ENCODE data around the gene ST3GAL3.
A peak's percentile ranks its signal among the peaks of the same experiment; 100 is the strongest.

Gene ST3GAL3, protein sequence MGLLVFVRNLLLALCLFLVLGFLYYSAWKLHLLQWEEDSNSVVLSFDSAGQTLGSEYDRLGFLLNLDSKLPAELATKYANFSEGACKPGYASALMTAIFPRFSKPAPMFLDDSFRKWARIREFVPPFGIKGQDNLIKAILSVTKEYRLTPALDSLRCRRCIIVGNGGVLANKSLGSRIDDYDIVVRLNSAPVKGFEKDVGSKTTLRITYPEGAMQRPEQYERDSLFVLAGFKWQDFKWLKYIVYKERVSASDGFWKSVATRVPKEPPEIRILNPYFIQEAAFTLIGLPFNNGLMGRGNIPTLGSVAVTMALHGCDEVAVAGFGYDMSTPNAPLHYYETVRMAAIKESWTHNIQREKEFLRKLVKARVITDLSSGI

DNA sequence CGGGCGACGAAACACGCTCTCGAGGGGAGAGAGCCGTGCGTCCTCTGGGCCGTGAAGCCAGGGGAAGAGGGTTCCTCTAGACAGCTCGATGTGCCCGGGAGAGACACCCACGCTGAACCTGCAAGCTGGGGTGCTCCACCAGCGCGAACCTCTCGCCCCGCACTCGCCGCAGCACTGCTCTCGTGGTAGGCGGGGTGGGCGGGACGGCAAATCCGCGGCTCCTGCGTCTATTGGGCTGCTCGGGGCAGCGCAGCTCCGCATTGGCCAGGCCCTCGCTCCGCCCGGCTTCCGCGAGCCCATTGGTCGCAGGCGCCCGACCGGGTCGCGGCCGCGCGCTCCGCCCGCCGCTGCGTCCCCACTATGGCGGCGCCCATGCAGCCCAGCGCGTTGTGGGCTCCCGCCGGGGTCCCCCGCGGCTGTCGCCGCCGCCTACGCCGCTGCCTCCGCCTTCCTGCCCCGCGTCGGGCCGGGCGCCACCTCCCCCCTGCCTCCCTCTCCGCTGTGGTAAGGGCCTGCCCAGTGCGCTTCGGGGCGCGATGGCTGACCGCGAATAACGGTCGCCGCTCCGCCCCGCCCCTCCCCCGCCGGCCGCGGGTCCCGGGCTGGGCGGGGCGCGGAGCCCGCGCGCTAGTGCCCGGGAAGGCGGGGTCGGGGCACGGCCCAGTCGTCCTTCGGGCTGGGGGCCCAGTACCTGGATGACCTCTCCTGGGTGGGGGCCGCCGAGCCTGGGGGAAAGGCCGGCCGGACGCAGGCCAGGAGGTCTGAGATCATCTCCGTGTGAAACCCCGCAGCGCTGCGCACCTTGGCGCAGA, at the start of gene ST3GAL3:
Gene ST3GAL3 (plus strand): TSS at position 347 of the 812 bp plus-strand sequence. CDS start 28,727 bp downstream, outside the sequence.
- peak; percentile 96 for DNase-seq

DNA sequence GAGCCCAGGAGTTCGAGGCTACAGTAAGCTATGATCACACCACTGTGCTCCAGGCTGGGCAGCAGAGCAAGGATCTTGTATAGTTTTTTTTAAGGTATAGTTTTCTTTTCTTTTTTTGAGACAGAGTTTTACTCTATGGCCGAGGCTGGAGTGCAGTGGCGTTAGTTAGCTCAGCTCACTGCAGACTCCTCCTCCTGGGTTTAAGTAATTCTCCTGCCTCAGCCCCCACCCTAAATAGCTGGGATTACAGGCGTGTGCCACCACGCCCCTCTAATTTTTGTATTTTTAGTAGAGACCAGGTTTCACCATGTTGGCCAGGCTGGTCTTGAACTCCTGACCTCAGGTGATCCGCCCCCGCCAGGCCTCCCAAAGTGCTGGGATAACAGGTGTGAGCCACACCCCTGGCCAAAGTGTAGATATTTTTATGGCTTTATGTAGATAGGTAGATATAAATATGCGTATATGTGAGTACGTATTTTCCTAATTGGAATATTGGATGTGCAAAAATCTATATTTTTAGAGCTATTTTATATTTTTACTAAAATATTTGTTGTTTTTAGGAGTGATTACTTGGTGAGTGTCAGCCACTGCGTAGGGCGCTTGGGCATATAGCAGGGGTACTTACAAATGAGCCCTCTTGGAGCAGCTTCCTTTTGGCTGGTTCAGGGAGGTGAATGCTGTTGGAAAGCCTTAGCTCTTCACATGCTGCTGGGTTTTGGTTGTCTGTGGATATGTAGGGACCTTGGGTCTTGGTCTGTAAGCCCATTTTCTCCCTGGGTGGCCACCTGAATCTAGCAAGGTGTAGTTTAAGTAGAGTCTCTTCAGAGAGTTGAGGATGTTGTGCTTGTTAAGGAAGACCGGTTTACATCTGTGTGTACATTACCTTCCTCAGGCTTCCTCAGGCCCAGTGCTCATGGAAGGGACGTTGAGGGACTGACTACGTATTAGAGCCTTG, 47.8 kb upstream of the ST3GAL3 start:
- no peak for DNase-seq

DNA sequence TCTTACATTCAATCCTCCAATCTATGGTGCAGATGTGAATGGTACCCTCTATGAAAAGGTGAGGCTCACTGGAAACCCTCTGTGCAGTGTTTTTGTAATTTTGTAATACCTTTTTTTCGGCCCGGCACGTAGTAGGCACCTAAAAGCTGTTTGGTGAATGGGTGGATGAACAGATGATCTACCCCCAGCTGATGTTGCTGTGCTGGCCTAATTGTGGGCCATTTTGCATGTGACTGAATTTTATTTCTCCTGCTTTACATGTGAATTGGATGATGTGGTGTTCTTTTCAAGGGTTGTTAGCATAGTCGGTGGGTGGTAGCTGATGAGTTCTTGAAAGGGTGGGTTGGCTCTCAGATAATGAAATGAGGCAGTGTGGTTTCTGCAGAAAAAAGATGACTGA, 47.0 kb upstream of the ST3GAL3 start:
- no peak for DNase-seq

DNA sequence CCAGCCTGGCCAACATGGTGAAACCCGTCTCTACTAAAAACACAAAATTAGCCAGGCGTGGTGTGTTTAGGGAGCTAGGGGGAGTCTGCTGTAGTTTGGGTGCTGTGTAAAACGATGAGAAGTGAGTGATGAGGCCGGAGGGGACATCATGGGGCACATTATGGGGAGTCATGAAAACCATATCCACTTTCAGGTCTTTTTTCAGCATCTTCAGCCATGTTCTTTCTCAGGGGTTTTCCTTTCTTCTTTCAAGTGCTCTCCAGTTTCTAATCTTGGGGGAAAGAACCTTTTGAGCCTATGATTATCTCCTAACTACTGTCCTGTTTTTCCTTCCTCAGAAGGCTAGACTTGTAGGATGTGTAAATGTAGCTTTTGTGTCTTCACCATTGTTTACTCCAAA, 43.0 kb upstream of the ST3GAL3 start:
- no peak for DNase-seq

DNA sequence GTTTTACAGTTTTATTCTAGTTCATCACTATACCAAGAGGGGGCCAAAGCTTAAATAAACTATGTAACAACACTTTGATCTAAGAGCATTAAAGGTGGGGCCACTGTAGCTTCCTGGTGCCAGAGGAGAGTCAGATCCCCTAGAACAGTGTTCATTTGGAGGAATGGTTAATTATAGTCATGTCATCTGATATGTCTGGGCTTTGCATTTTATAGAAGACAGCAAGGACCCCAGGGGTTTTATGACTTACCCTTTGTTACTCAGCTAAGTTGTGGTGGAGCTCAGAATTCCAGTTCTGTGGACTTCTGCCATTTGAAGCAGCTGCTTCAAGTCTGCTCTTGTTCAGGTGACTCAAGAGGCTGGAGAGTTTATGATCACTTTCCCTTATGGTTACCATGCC, 40.7 kb upstream of the ST3GAL3 start:
- no peak for DNase-seq

DNA sequence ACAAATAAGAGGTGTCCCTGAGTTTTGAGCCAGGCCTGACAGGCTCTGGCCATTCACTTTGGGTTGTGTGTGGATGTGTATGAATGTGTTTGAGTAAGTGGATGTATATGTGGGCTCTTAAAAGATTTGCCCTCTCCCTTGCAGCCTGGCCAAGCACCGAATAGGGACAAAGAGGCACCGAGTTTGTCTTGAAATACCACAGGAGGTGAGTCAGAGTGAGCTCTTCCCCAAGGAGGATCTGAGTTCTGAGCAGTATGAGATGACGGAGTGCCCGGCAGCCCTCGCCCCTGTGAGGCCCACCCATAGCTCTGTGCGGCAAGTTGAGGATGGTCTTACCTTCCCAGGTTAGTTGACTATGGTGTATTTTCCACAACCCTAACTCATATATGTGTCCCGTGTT, 38.4 kb upstream of the ST3GAL3 start:
- no peak for DNase-seq

DNA sequence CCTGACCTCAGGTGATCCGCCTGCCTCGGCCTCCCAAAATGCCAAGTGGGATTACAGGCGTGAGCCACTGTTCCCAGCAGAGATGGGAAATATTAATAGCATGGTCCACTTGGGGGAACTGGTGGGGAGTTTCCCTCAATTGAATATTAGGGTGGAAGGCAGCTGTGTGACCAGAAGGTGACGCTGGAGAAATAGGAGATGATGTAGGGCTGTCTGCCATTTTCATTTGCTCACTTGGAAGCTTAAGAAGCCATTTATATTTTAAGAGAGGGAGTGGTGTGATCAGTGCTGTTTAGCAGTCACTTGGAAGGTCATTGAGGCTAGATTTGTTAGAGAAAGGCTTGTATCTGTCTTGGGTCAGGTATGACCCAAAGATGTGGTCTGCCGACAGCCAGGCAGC, 37.5 kb upstream of the ST3GAL3 start:
- no peak for DNase-seq

DNA sequence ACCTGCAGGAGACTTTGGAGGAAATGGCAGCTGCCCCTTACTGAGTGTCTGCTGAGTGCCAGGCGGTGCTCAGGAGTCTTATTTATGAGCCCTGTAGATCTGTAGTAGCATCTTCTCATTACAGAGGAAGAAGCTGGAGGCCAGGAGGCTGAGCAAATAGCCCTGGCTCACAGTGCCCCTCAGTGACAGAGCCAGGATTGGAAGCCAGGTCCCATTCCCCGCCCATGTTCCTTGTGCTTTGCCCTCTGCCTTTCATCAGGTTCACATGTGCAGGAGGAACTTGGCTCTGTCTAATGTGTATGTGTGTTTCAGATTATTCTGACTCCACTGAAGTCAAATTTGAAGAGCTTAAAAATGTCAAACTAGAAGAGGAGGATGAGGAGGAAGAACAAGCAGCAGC, 36.1 kb upstream of the ST3GAL3 start:
- DNase-seq, result no peak

DNA sequence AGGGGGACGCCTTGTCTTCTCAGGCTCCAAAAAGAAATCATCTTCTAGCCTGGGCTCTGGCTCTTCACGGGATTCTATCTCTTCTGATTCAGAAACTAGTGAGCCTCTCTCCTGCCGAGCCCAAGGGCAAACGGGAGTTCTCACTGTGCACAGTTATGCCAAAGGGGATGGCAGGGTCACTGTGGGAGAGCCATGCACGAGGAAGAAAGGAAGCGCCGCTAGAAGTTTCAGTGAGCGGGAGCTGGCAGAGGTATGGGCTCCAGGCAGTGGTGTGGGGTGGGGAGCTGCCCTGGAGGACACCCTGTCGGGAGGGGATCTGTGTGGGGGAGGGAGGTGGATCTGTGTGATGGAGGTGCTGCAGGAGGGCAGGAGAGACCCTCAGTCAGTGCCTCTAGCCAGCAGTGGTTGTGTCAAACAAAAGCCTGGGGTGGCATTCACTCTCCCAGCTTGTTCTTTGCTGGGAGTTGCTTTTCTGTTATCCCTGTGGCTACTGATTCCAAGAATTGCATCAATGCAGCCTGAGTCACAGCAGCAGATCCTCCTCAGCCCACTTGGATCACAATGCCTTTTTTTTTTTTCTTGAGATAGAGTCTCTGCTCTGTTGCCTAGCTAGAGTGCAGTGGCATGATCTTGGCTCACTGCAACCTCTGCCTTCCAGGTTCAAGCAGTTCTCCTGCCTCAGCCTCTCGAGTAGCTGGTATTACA, 35.6 kb upstream of the ST3GAL3 start:
- no peak for DNase-seq

DNA sequence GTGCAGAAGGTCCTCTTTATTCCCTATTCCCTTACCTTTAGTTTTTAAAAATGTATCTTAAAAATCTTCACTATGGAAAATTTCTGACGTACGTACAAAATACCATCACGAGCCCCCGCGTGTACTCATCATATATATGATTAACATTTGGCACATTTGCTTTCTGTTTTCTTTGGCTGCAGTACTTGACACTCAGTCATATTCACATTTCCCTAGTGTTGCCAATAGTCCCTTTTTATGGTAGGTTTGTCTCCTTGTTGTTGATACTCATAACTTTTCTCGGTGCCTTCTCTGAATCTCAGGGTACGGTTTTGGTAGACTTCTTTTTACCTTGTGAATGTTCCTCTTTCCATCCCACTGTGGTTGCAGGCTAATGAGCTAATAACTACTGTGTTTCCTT, 34.1 kb upstream of the ST3GAL3 start:
- no peak for DNase-seq

DNA sequence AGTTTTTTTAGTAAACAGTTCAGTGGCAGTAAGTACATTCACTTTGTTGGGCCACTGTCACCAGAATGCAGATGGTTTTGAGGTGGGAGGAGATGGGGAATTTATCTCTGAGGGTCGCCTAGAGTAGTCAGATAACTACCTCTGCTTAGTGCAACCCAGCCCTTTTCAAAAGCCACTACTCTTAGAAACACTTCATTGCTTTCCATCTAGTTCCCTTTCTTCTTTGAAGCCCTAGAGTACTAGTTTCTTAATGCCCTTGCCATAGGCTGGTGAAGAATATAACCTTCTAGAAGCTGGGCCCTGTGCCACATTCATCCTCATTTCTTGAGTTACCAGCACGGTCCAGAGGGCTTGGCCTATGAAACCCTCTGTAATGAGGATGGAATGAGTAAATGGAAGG, 28.4 kb upstream of the ST3GAL3 start:
- DNase-seq, result no peak

DNA sequence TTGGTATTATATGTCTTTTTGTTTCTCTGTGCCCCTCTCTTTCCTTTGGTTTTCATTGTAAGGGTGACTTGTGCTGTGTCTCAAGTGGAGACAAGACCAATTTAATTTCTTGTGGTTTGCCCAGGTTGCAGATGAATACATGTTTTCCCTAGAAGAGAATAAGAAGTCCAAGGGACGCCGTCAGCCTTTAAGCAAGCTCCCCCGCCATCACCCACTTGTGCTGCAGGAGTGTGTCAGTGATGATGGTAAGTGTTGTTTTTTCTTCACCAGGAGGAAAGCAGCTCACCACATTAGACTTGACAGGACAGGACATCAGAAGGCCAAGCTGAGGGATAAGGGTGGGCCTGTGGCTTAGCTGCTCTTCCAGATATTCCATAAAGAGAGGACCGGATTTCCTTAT, 23.8 kb upstream of the ST3GAL3 start:
- DNase-seq, result no peak

DNA sequence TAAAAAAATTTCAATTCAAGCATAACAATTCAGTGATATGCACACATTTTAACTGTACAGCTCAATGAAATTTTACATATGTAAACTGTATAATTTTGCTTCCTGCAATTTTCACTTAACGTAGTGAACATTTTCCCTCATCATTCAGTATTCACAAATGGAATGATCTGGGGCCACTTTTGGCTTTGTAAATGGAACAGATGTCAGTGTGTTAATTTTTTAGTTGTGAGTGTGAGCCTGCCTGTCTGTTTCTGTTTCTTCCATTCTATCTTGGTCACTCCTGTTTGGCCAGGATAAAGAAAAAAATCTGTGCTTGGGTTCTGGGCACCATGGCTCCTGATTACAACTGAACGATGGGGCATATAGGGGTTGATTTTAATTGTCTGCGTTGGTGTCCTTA, 20.5 kb upstream of the ST3GAL3 start:
- DNase-seq, result no peak

DNA sequence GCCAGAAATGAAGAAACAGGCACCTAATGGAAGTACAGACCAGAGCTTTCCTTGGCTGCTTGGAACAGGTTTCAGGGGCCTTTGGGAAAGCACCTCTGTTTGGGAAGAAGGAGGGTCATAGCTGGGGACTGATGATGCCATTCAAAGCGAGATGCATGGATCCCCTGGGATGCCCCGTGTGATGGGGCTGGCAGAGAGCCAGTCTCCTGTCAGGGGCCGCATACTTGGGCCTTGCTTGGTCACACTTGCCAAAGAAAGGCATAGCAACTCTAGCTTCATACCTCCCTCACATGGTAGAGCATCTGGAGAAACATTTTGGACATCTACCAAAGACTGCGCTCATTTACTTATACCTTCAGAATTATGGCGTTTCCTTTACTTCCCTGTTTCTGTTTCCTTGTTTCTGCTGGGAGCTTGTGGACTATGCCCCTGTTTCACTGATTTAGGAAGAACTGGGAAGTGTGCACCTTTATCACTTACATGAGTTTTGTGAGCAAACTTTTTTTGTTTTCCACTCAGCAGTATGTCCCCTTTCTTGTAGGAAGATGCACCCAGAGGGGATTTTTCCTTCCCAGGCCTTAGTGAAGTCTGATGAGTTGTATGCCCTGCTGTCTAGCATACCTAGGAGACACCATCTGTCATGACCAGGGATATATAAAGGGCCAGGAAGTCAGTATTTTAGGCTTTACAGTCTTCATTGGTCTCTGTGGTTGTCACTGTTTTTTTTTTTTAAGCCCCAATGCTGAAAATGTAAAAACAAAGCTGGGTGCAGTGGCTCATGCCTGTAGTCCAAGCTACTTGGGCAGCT, 19.8 kb upstream of the ST3GAL3 start:
- DNase-seq, result no peak

DNA sequence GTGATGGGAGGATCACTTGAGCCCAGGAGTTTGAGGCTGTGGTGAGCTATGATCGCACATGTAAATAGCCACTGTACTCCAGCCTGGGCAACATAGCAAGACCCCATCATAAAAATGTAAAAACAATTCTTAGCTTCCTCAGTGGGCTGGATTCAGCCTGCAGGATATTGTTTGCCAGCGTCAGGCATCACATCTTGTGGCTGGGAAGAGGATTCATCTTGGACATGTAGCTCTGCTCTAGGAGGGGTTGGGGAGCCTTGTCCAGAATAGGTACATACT, 19.3 kb upstream of the ST3GAL3 start:
- no peak for DNase-seq

DNA sequence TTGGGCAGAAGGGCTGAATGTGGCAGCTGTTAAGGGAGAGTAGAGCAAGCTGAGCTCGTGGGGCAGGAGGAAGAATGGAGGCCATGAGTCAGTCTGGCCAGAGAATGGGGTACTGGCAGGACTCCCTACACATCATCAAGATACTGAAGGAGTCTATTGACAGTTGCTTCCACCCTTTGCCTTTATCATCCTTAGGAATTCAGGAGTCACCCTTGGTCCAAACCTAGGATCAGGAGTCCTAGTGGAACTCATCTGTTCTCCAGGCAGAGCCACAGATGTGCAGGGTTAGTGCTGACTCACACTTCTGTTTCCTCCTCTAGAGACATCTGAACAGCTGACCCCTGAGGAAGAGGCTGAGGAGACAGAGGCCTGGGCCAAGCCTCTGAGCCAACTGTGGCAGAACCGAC, 18.7 kb upstream of the ST3GAL3 start:
- no peak for DNase-seq

DNA sequence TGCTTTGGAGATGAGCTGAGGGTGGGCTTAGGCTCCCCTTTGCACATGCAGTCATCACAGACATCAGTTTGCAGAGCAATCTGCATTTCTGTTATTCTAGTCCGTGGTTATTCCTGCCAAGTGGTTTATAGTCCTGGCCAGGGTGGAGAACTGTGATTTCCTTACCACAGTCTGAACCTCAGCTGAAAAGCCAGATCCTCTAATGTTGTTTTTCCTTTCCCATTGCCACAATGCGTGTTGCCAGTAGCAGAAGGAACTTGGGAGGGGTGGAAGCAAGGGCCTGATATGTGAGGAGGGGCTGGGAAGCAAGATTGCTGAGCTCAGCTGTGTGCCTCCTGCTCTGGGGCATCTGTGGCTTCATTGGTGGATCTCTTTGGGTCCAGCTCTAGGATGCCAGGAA, 18.0 kb upstream of the ST3GAL3 start:
- DNase-seq, result no peak

DNA sequence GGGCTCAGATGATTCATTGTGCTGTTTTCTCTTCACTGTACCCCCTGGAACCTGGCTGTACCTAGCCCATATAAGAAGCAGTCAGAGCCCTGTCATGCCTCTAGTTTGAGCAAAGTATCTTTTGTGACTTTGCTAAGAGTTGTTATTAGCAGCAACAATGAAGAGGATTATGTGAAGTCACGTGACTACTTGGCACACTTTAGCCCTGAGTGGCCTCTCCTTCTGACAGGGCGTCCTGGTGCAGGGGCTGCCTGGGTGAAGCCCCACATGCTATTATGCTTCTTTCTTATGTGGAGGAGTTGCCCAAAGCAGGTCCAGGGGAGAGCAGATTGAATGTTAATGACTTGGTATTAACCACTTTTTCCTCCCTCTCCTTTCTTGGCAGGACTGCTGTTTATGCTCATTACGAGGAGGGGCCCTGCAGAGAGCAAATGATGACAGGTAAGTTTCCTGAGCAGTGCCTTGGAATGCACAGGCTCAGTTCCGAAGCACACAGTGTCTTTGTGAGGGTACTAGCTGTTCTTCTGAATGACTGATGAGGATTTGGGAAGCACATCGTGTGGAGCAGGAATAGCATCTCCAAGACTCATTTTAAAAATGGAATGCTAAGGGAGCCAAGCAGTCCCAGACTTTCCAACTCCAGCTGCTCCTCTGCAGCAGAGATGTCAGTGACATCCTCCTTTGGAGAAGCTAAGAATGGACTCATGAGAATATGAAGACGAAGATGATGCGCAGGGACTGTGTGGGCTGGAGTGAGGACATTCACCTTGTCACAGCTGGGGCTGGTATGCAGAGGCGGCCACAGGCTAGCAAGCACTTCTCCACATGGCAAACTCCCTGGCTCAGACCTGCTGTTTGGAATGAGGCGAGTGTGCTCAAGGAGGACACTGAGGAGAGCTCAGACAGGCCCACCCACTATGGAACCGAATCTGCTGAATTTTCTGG, 15.2 kb upstream of the ST3GAL3 start:
- DNase-seq, result no peak

DNA sequence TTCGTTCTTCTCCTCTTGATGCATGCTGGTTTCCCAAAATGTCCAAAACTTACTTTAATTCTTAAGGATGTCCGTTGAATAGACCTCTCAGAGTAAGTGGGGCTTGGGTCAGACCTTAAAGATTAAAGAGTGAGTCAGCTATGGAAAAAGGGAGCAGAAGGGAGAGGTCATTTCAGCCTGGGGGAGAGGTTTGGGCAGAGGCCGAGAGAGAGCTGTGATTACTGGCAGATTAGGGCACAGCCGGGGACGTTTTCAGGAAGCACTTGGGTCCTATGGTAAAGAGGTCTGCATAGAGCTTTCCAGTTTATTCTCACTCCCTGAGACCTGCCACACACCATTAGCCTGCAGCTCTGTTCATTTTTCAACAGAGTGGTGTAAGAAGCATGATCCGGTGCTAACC, 14.0 kb upstream of the ST3GAL3 start:
- no peak for DNase-seq

DNA sequence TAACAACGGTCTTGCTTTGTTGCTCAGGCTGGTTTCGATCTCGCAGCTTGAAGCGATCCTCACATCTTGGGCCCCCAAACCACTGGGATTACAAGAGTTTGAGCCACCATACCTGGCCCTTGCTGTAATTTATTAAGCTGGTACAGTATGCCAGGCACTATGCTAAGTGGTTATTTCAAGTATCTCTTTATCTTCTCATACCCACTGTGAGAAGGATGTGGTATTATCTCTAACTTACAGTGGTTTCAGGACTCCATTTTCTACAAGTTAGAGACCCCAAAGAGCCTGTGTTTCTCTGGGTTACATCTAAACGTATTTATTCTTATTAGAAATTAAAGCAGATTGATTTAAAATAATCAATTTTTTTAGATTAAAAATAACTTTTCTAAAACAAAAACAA, 8.1 kb upstream of the ST3GAL3 start:
- DNase-seq, result no peak

DNA sequence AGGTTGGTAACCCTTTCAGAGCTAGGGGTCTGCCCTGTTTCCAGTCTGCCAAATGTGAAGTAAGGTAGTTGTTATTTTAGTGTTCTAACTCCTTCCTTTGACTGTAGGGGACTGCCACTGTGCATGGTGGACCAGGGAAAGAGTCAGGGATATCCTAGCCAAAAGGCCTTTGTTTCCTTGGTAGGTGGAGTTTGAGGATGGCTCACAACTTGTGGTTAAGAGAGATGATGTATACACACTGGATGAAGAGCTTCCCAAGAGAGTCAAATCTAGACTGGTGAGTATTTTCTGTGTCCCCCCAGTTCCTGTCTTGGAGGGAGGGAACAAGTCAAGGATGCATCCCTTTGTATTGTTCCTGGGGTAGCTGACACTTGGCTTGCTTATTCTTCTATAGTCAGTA, 3.5 kb upstream of the ST3GAL3 start:
- DNase-seq, result no peak

All from NCI-H82 (cell line).